Astrocyte of the cerebellum (primary cell): ENCODE measurements around the gene GHSR.
"Not testable (repeated sequence)": the region's sequence is repeated elsewhere in the genome, so short reads cannot be mapped to it uniquely, and the experiment has no call there.

Experiments
- DNase-seq: peaks from one replicate; pipeline ENCODE4 v3.0.0-alpha.2; 2011; ENCODE audit warnings: low read depth
- H3K4me3 ChIP-seq: 2 replicates; pipeline ENCODE4 v1.5.1; 2011; ENCODE audit warnings: mild to moderate bottlenecking, low read depth, low read length, moderate library complexity
- CTCF ChIP-seq: IDR thresholded peaks from 2 replicates; pipeline ENCODE4 v1.5.1; 2012; ENCODE audit warnings: low read length, low read depth, moderate library complexity, mild to moderate bottlenecking; ENCODE audit errors: missing control alignments
- in situ Hi-C: cut with HindIII; loops from 2 replicates; pipeline ENCODE4 v1.10.0; 2017; ENCODE audit warnings: low sequenced_read_pairs

GHSR gene

GRCh38 chr3:172447611-172448579, at the start of gene GHSR:
TSS of gene GHSR (minus strand) at chr3:172448456. CDS start at chr3:172448413, 43 bp downstream.
- in situ Hi-C loops, result no loop called here
- no peak for DNase-seq
- no peak for TF ChIP-seq CTCF
- H3K4me3 ChIP-seq, result no peak within 1 kb of the TSS

GRCh38 chr3:172490198-172490669, 42.0 kb upstream of the GHSR start:
- H3K4me3 ChIP-seq, in situ Hi-C loops: not testable (repeated sequence)
- peak; percentile 75 for DNase-seq
- peak; percentile 67 for TF ChIP-seq CTCF

GRCh38 chr3:172478116-172478515, 29.9 kb upstream of the GHSR start:
- H3K4me3 ChIP-seq, result no peak overlapping the region
- no peak for TF ChIP-seq CTCF
- DNase-seq, result no peak
- in situ Hi-C loops, result no loop called here

GRCh38 chr3:172476347-172476746, 28.1 kb upstream of the GHSR start:
- in situ Hi-C loops, result no loop called here
- no peak for DNase-seq
- TF ChIP-seq CTCF, result no peak
- H3K4me3 ChIP-seq, result no peak overlapping the region

GRCh38 chr3:172475703-172476102, 27.4 kb upstream of the GHSR start:
- in situ Hi-C loops, result no loop called here
- TF ChIP-seq CTCF, result no peak
- H3K4me3 ChIP-seq, result no peak overlapping the region
- no peak for DNase-seq

GRCh38 chr3:172471903-172472302, 23.6 kb upstream of the GHSR start:
- DNase-seq, result no peak
- no peak overlapping the region for H3K4me3 ChIP-seq
- in situ Hi-C loops, result no loop called here
- TF ChIP-seq CTCF, result no peak
